PFSK-1 (cell line): ENCODE results near the gene TNNT2.

Experiments used
- FOXP2 ChIP-seq: optimal IDR thresholded peaks from 2 replicates; pipeline ENCODE3; 2011; ENCODE audit warnings: borderline replicate concordance, control low read depth, inconsistent platforms; ENCODE audit not compliant: insufficient read depth; ENCODE audit errors: extremely low read length, extremely low read depth
- POLR2AphosphoS5 ChIP-seq: IDR thresholded peaks from 2 replicates; pipeline ENCODE4 v1.6.1; 2012; ENCODE audit warnings: low read depth, mild to moderate bottlenecking, control low read depth, low read length, moderate library complexity
- REST ChIP-seq, 2 experiments: IDR thresholded peaks; 2 replicates each; pipeline versions ENCODE4 v1.6.1 to v1.8.0; 2011 to 2012; ENCODE audit warnings: low read depth in 2 of 2, low read length in 2 of 2, control low read depth in 1 of 2, inconsistent platforms in 1 of 2, mild to moderate bottlenecking in 1 of 2, moderate library complexity in 1 of 2; ENCODE audit not compliant: insufficient read depth in 1 of 2
- SIN3A ChIP-seq: IDR thresholded peaks from 2 replicates; pipeline ENCODE4 v1.6.1; 2012; ENCODE audit warnings: mild to moderate bottlenecking, low read length, moderate library complexity, borderline replicate concordance; ENCODE audit not compliant: insufficient read depth
- TAF1 ChIP-seq: IDR thresholded peaks from 2 replicates; pipeline ENCODE4 v1.6.1; 2012; ENCODE audit warnings: low read length, control low read depth, borderline replicate concordance; ENCODE audit not compliant: insufficient read depth

The TNNT2 gene

GRCh38 chr1:201400852-201401230, 23.4 kb upstream of the TNNT2 start:
- TF ChIP-seq POLR2AphosphoS5 = no peak
- no peak for TF ChIP-seq REST (IDR thresholded peaks at IDR 0.05; ENCODE audit: insufficient read depth in 1 of 2, low read depth in 2 of 2, low read length in 2 of 2)
- no peak for TF ChIP-seq TAF1

- TF ChIP-seq FOXP2 (no peak), POLR2AphosphoS5 (no peak), REST (IDR thresholded peaks at IDR 0.05; ENCODE audit: insufficient read depth in 1 of 2, low read depth in 2 of 2, low read length in 2 of 2) (no peak), SIN3A (no peak), TAF1 (no peak)
Observed at GRCh38 chr1:201400212-201400851, 22.9 kb upstream of the TNNT2 start.

- no peak for TF ChIP-seq REST (IDR thresholded peaks at IDR 0.05; ENCODE audit: insufficient read depth in 1 of 2, low read depth in 2 of 2, low read length in 2 of 2)
Observed at GRCh38 chr1:201399352-201400126, 22.1 kb upstream of the TNNT2 start.

GRCh38 chr1:201399018-201399351, 21.5 kb upstream of the TNNT2 start, which contains the start of gene LAD1:
TSS of gene LAD1 (minus strand) at chr1:201399324. CDS start at chr1:201399306, 18 bp downstream.
- TF ChIP-seq FOXP2 (no peak), TAF1 (no peak), POLR2AphosphoS5 (no peak), REST (IDR thresholded peaks at IDR 0.05; ENCODE audit: insufficient read depth in 1 of 2, low read depth in 2 of 2, low read length in 2 of 2) (no peak)

- TF ChIP-seq FOXP2 (no peak), POLR2AphosphoS5 (no peak)
Observed at GRCh38 chr1:201397675-201398074, 20.2 kb upstream of the TNNT2 start.
